HS-27A (cell line): ENCODE data around the gene GSN.

Source experiments
- DNase-seq: peaks from one replicate; pipeline ENCODE4 v3.0.0-alpha.2; 2012; ENCODE audit warnings: low read depth, missing footprints

Gene GSN

GRCh38 chr9:121273064-121273775 lies 5.3 kb downstream of the GSN start:
- DNase-seq = no peak

GRCh38 chr9:121274851-121275250 lies 6.9 kb downstream of the GSN start:
- DNase-seq = no peak

- DNase-seq = no peak
Observed at GRCh38 chr9:121275781-121276658, 8.1 kb downstream of the GSN start.

DNA sequence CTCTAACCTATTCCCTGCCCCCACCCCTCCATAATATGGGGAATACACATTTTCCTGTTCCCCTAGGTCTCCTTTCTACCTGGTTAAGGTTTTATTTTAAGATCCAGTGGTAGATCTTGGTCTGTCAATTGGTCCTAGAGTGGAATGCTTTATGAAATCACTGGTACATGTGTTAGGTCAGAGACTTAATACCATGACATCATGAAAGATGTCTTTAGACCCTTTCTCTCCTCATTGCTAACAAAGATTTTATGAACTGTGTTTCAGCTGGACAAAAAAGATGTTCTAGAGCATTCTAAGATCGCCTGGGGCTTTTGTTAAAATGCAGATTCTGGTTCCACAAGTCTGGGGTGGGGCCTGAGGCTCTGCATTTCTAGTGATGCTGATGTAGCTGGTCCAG lies 9.1 kb downstream of the GSN start:
- no peak for DNase-seq

DNA sequence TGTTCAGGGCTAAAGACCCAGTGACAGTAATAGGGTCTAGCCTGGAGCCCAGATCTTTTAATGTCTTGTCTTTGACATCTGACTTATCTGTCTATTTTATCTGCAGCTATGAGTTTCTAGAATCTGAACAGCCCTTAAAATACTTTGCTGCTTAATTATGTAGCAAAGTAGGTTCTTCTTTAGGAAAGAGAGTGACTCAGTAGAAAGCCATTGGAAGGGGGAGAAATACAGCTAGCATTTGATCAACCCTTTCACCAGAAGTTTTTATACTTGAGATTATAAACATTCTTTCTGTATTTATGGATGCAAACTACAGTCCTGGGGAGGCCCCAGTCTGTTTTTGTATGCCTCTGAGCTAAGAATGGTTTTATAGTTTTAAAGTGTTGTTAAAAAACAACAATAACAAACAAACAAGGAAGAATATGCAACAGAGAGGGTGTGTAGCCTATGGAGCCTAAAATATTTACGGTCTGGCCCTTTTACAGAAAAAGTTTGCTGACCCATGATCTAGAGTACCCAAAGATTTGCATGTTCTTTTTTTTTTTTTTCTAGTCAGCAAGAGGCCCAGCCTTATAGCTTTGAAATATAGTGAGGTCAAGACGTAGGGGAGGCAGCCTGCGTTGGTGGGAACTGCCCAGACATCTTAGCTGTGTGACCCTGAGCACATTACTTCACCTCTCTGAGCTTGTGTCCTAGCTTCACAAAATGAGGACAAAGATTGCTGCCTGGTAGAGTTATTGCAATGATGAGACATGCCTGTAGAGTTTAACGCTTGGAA lies 9.7 kb downstream of the GSN start:
- no peak for DNase-seq

- peak; percentile 91 for DNase-seq
Observed at GRCh38 chr9:121278477-121279261, 10.7 kb downstream of the GSN start.

- no peak for DNase-seq
Observed at GRCh38 chr9:121279776-121280388, 11.9 kb downstream of the GSN start.

- no peak for DNase-seq
Observed at GRCh38 chr9:121280715-121281613, 13.0 kb downstream of the GSN start.

DNA sequence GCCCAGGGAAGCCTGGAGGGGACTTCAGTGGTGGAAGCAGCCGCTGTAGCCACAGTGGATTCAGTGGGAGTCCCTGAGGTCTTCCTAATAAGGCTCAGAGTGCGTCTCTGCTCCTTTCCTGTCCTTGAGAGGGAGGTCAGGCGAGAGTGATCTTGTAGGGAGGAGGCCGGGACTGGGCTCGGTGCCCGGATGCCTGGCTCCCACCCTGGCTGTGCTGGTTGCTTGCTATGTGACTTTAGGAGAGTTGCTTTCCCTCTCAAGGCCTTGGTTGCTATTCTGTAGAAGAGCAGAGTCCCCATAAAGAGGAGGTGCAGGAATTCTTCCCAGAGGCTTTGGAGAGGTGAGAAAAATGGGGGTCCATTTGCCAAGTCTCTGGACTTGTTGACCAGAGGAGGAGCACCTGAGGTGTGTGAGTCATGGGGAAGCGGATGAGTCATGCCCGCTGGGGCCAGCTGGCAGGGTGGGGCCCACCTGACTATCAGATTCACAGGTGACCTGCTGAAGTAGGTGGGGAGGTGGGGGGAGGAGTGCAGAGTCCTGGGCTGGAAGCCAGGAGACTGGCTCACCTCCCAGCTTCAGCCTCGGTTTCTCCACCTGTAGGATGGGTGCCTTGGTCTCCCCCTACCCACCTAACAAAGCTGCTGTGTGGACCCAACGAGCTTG lies 13.8 kb downstream of the GSN start:
- no peak for DNase-seq

GRCh38 chr9:121282277-121283079 lies 14.5 kb downstream of the GSN start:
- DNase-seq = no peak

DNA sequence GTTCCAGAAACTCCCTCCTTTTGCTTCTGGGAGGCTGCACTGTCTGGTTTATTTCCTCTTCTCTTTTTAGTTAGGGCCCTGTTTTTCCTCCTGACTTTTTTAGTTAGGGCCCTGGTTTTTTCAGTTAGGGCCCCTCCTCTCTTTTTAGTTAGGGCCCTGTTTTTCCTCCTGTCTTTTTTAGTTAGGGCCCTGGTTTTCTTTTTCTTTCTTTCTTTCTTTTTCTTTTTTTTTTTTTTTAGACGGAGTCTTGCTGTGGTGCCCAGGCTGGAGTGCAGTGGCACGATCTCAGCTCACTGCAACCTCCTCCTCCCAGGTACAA lies 15.1 kb downstream of the GSN start:
- DNase-seq = no peak

DNA sequence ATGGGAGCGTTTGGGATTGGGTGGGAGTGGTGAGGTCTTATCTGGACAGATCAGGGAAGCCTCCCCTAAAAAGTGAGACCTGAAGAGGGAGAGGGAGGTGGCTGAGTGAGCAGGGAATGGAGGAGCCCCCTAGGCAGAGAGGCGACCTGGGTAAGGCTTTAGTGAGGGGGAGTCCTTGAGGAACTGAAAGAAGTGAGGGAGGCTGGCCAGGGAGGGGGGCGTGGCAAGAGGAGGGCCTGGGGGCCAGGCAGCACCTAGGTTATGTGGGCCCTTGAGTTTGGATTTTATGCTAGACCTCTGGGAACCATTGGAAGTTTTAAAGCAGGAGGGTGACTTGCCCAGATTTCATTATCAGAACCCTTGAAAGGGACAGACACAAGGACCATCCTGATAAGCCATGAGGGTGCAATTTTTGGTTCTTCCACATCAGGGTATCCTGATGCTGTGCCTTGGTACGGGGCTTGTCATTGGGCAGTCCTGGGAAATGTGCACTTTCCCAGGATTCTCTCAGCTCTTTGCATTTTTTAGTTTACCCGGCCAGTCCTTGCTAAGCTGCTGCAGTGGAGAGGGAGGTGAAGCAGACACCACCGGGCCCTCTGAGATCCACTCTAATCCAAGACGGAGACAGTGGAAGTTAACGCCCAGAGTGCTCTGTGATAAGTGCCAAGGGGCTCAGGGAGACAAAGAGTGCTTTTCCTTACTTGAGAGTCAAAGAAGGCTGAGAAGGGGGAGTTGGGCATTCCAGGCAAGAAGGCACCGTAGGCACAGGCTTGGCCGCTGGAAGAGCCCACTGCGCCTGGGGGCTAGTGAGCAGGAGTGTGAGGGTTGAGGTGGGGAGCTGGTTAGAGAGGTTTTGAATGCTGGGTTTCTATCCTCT lies 16.1 kb downstream of the GSN start:
- DNase-seq = no peak

- DNase-seq = no peak
Observed at GRCh38 chr9:121284733-121285451, 16.9 kb downstream of the GSN start.

- no peak for DNase-seq
Observed at GRCh38 chr9:121285835-121286687, 18.1 kb downstream of the GSN start.

- DNase-seq = no peak
Observed at GRCh38 chr9:121286688-121286972, 18.7 kb downstream of the GSN start.

DNA sequence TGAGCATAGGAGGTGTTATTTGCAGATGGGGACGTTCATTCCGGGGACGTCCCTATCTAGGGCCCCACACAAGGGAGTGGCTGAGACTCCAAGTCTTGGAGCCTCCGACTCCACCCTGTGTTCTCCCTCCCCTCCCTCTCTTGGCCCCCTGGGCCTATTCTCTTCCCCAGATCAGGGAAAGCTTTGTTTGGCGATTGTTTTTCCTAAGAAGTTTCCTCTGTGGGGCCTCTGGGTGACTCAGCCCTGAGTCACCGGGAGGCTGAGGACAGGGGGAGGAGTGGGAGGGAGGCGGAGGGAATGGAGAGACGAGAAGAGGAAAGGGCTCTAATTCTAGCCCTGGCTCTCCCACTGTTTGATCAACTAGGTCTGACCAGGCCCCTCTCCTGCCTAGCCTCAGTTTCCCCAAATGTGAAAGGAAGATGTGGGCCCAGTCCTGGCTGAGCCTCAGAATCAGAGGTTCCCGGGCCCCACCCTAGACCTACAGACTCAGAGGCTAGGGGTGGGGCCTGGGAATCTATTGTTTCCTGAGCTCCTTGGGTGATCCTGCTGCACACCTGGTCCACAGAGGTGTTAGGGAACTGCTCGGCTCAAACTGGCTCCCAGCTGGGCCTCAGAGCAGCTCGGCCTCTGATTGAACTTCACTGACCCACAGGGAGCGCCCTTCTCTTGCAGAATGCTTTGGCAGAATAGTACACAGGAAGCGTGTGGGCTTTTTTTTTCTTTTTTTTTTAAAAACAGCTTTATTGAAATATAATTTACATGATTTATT lies 19.2 kb downstream of the GSN start:
- peak; percentile 91 for DNase-seq
